Measurements from ENCODE around the gene OTUD1. TPM values are rescaled to one million over a fixed set of nuclear protein-coding genes. Genes with fewer than 3 reads are reported as not detected.

OTUD1 gene
- total RNA-seq, 3 donors from 2014 or later, result 11.6 to 15.7 (median 15.1) TPM

GRCh38 chr10:23469596-23470237, 30.8 kb downstream of the OTUD1 start:
- ATAC-seq (peak; percentile 64), DNase-seq (peak in 1 of 3 donors; percentile 13)

GRCh38 chr10:23472181-23472580, 33.3 kb downstream of the OTUD1 start:
- Histone ChIP-seq H3K36me3 (ENCODE audit: low read depth) (no peaks in the 10 kb centered on the region), H3K9me3 (no peaks in the 10 kb centered on the region), H3K4me1 (ENCODE audit: low read depth) (no peaks in the 10 kb centered on the region), H3K4me3 (no peak overlapping the region)
- ATAC-seq, result no peak
- DNase-seq, result no peak
- no peak for TF ChIP-seq CTCF (IDR thresholded peaks at IDR 0.05)
- intact Hi-C loops (cut with DNase I, micrococcal nuclease), result no loop called here

More at GRCh38 chr10:23469596-23470237, 30.8 kb downstream of the OTUD1 start:
- H3K4me1 ChIP-seq (ENCODE audit: low read depth), result no peaks in the 10 kb centered on the region
- H3K36me3 ChIP-seq (ENCODE audit: low read depth), result no peaks in the 10 kb centered on the region
- intact Hi-C loops (cut with DNase I, micrococcal nuclease), result no loop called here
- H3K9me3 ChIP-seq, result no peaks in the 10 kb centered on the region
- H3K4me3 ChIP-seq, result no peak overlapping the region
- TF ChIP-seq CTCF (IDR thresholded peaks at IDR 0.05), result no peak

GRCh38 chr10:23474081-23474480, 35.2 kb downstream of the OTUD1 start:
- no peaks in the 10 kb centered on the region for H3K9me3 ChIP-seq
- no peaks in the 10 kb centered on the region for H3K4me1 ChIP-seq (ENCODE audit: low read depth)
- intact Hi-C loops (cut with DNase I, micrococcal nuclease), result no loop called here
- no peak for ATAC-seq
- H3K36me3 ChIP-seq (ENCODE audit: low read depth), result no peaks in the 10 kb centered on the region
- TF ChIP-seq CTCF (IDR thresholded peaks at IDR 0.05), result no peak
- H3K4me3 ChIP-seq, result no peak overlapping the region
- no peak for DNase-seq

- no peaks in the 10 kb centered on the region for H3K36me3 ChIP-seq (ENCODE audit: low read depth)
- H3K9me3 ChIP-seq, result no peaks in the 10 kb centered on the region
- no peak for TF ChIP-seq CTCF (IDR thresholded peaks at IDR 0.05)
- H3K4me1 ChIP-seq (ENCODE audit: low read depth), result no peaks in the 10 kb centered on the region
- ATAC-seq, result no peak
- H3K4me3 ChIP-seq, result no peak overlapping the region
- intact Hi-C loops (cut with DNase I, micrococcal nuclease), result no loop called here
- DNase-seq, result no peak
Observed at GRCh38 chr10:23474626-23475025, 35.8 kb downstream of the OTUD1 start.

GRCh38 chr10:23478570-23478969, 39.7 kb downstream of the OTUD1 start:
- Histone ChIP-seq H3K4me1 (ENCODE audit: low read depth) (no peaks in the 10 kb centered on the region), H3K9me3 (no peaks in the 10 kb centered on the region), H3K4me3 (no peak overlapping the region), H3K36me3 (ENCODE audit: low read depth) (no peaks in the 10 kb centered on the region)
- DNase-seq (no peak), ATAC-seq (no peak)
- intact Hi-C loops (cut with DNase I, micrococcal nuclease), result no loop called here
- no peak for TF ChIP-seq CTCF (IDR thresholded peaks at IDR 0.05)

All from mucosa of descending colon (tissue), 3 donors.